Uterus (tissue), 4 donors: ENCODE results near the gene SH2D4B. TPM values are rescaled to one million over a fixed set of nuclear protein-coding genes. Genes with fewer than 3 reads are reported as not detected.

ENCODE experiments used
- DNase-seq, 2 donors: peaks; one replicate each; pipeline ENCODE4 v3.0.0-alpha.2; 2019 to 2020
- H3K27ac ChIP-seq, 2 donors: fragments of 200-600 bp; sonication (generic); 1 replicate in 1 of 2; 2 replicates in 1 of 2; pipeline ENCODE4 v1.5.1; 2016 to 2018
- H3K27me3 ChIP-seq, 2 donors: fragments of 200-600 bp; sonication (generic); one replicate each; pipeline ENCODE4 v1.5.1; 2018 to 2019; ENCODE audit warnings: control low read depth in 1 of 2
- H3K36me3 ChIP-seq, 2 donors: fragments of 200-600 bp; sonication (generic); one replicate each; pipeline ENCODE4 v1.5.1; 2019; ENCODE audit warnings: control low read depth in 1 of 2
- H3K4me1 ChIP-seq, 2 donors: fragments of 200-600 bp; sonication (generic); one replicate each; pipeline ENCODE4 v1.5.1; 2018 to 2019; ENCODE audit warnings: control low read depth in 1 of 2
- H3K4me3 ChIP-seq, 2 donors: fragments of 200-600 bp; sonication (generic); 1 replicate in 1 of 2; 2 replicates in 1 of 2; pipeline ENCODE4 v1.5.1; 2018 to 2019; ENCODE audit warnings: mild to moderate bottlenecking in 1 of 2
- H3K9me3 ChIP-seq, 2 donors: fragments of 200-600 bp; sonication (generic); one replicate each; pipeline ENCODE4 v1.5.1; 2019; ENCODE audit warnings: control low read depth in 1 of 2
- POLR2A ChIP-seq, 2 donors: fragments of 450-650 bp; IDR thresholded peaks; one replicate each; pipeline ENCODE4 v1.6.1; 2016; ENCODE audit warnings: antibody characterized with exemption in 2 of 2, mild to moderate bottlenecking in 1 of 2, moderate library complexity in 1 of 2
- intact Hi-C: fragments of 100-400 bp; cut with DNase I; formaldehyde crosslinking; loops from one replicate; pipeline ENCODE4 v1.15.1; 2023; ENCODE audit warnings: low total_unique reads
- total RNA-seq, 4 donors: library from RNA; depleted of rRNA in 3 of 4; stranded (reverse); fragments of >200 nt in 3 of 4; gene quantifications; one replicate each; pipeline versions ENCODE4 v1.1.0 to v1.2.4, GENCODE V29; 2014 to 2023
- TF ChIP-seq, protein P1 (sequence below), 4 experiments: fragments of 200-600 bp in 2 of 4; fragments of 450-650 bp in 2 of 4; sonication (generic) in 2 of 4; IDR thresholded peaks; one replicate each; pipeline ENCODE4 v1.5.1; 2016 to 2019; ENCODE audit warnings: antibody characterized with exemption in 4 of 4, mild to moderate bottlenecking in 2 of 4, moderate library complexity in 1 of 4
- donor health status: DM: yes; HTN: yes; CAD: no.

Gene SH2D4B
- total RNA-seq, 4 donors from 2014 or later: 0.40 to 1.4 TPM; not detected in 2

DNA sequence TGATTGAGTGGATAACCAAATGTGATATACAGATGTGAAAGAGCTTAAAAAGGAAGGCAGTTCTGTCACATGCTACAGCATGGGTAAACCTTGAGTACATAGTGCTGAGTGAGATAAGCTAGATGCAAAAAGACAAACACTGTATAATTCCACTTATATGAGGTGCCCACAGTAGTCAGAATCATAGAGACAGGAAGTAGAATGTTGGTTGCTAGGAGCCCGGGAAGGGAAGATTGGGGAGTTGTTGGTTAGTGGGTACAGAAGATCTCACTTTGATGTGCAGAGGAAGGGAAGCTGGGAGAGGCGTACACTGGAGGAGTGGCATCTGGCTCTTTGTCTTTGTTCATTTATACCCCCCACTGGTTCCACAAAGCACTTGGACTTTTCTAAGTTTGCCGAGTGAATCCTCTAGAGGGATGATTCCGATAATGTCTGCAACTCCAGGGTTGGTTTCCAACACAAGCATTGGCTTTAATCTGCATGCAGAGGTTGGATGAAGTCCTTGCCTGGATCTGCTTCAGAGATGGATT lies 44.1 kb upstream of the SH2D4B start:
- DNase-seq: no peak
- TF ChIP-seq POLR2A (IDR thresholded peaks at IDR 0.05): no peak
- TF ChIP-seq, protein P1, sequence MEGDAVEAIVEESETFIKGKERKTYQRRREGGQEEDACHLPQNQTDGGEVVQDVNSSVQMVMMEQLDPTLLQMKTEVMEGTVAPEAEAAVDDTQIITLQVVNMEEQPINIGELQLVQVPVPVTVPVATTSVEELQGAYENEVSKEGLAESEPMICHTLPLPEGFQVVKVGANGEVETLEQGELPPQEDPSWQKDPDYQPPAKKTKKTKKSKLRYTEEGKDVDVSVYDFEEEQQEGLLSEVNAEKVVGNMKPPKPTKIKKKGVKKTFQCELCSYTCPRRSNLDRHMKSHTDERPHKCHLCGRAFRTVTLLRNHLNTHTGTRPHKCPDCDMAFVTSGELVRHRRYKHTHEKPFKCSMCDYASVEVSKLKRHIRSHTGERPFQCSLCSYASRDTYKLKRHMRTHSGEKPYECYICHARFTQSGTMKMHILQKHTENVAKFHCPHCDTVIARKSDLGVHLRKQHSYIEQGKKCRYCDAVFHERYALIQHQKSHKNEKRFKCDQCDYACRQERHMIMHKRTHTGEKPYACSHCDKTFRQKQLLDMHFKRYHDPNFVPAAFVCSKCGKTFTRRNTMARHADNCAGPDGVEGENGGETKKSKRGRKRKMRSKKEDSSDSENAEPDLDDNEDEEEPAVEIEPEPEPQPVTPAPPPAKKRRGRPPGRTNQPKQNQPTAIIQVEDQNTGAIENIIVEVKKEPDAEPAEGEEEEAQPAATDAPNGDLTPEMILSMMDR (IDR thresholded peaks at IDR 0.05): no peak
- peaks cover 3 to 6% of the 10 kb centered on the region in 2 donors for H3K4me1 ChIP-seq
- H3K9me3 ChIP-seq: no peaks in the 10 kb centered on the region
- no peak overlapping the region for H3K4me3 ChIP-seq
- H3K27me3 ChIP-seq: no peaks in the 10 kb centered on the region
- no peaks in the 10 kb centered on the region for H3K36me3 ChIP-seq
- intact Hi-C loops: no loop called here
- H3K27ac ChIP-seq: peak overlapping the region in 1 of 2 donors; percentile 9

DNA sequence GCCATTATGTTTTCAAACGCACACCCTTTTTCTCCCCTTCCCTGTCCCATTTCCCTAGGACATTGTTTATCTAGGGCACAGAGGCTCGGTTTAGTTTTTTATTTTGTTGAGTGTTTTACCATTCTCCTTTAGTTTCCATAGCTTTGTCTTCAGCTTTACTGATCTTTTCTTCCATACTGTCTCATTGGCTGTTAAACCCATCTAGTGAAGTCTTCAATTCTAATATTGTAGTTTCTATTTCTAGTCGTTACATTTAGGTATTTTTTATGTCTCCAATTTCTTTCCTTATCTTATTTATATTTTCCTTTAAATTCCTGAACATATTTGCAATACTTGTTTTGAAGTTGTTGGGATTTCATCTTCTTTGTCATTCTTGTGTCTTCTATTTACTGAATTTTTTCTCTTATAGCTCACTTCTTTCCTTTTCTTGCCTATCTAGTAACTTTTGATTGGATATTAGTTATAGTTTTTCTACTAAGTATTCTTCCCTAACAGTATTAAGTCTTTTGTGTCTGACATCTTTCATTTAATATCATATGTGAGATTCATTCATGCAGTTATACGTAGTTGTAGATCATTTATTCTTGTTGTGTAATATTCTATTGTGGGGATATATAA lies 41.0 kb upstream of the SH2D4B start:
- Histone ChIP-seq H3K36me3 (no peaks in the 10 kb centered on the region), H3K4me1 (peaks cover 16 to 20% of the 10 kb centered on the region in 2 donors)
- DNase-seq: no peak

DNA sequence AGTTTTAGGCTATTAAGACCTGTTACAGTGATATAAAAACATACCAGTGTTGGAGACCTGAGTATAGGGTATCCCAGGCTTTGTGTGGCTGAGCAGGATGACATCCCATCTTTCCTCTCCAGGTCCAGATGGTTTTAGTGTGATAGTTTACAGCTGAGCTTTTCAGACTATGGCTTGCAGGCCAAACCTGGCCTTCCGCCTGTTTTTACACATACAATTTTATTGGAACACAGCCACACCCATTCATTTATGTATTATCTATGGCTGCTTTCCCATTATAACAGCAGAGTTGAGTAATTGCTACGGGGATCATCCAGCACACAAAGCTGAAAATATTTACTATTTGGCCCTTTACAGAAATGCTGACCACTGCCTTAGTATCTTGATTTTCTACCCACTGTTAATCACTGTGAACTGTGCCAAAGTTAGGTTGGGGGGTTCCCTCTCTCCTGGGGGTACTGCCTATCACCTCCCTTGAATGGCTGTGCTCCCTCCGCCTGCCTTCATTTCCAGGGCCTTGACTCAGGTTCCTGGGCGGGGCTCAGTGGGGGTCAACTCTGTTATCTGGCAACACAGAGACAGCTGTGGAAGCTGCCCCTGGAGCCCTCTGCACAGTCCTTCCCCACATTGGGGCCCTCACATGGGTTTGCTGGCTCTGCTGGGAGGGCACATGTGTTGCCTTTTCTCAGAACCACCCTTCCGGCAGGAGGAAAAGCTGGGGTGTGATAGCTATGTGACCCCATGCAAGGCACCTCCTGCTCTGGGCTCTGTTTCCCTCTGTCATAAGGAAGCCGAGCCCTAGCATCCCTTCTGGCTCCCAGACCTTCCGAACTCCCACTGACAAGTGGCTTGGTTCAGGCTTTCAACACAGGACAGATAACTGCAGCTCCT lies 40.3 kb upstream of the SH2D4B start:
- no peaks in the 10 kb centered on the region for H3K27me3 ChIP-seq
- intact Hi-C loops: no loop called here
- DNase-seq: peak; percentile 38 to 69
- no peak overlapping the region for H3K4me3 ChIP-seq
- H3K36me3 ChIP-seq: no peaks in the 10 kb centered on the region
- H3K4me1 ChIP-seq: peaks cover 16 to 20% of the 10 kb centered on the region in 2 donors
- no peaks in the 10 kb centered on the region for H3K9me3 ChIP-seq
- peak overlapping the region; percentile 73 to 83 for H3K27ac ChIP-seq
- TF ChIP-seq, protein P1 (IDR thresholded peaks at IDR 0.05): no peak
- no peak for TF ChIP-seq POLR2A (IDR thresholded peaks at IDR 0.05)

More for the DNA sequence above, 41.0 kb upstream of the SH2D4B start:
- no peaks in the 10 kb centered on the region for H3K9me3 ChIP-seq
- no peak overlapping the region for H3K4me3 ChIP-seq
- intact Hi-C loops: no loop called here
- no peaks in the 10 kb centered on the region for H3K27me3 ChIP-seq
- TF ChIP-seq, protein P1 (IDR thresholded peaks at IDR 0.05): no peak
- TF ChIP-seq POLR2A (IDR thresholded peaks at IDR 0.05): no peak
- H3K27ac ChIP-seq: peak overlapping the region; percentile 73 to 83

DNA sequence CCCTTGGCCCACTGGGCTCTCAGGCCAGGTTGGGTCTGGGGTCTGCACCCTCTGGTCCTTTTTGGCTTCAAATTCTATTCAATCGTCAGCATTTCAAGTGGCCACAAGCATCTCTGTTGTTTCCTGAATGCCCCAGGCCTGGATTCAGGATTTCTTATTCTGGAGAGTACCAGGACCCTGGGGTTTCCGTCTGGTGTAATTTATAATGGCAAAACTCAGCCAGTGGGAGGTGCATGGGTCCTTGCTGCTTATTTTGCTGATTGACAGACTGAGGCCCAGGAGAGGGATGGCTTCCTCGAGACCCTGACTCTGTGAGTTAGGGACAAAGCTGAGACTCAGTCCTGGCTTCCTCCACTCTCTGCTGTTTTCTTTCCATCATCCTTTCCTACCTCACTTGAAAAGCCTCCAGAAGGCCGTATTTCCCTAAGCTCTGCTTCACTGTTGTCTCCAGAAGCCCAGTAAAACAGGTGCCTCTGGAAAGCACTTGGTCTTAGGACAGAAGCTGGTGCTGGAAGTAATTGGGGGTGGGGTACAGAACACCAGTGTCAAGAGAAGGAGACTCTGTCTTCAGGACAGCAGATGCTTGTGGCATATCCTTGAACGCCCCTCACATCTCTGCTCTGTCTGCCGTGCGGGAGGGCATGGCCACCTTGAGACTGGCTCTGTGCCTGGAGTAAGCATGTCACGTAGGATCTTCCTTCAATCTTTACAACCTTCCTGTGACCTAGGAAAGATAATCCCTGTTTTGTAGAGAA lies 39.4 kb upstream of the SH2D4B start:
- Histone ChIP-seq H3K36me3 (no peaks in the 10 kb centered on the region), H3K4me1 (peaks cover 16 to 17% of the 10 kb centered on the region in 2 donors), H3K4me3 (no peak overlapping the region), H3K27me3 (no peaks in the 10 kb centered on the region), H3K9me3 (no peaks in the 10 kb centered on the region), H3K27ac (peak overlapping the region; percentile 73 to 83)
- TF ChIP-seq, protein P1 (IDR thresholded peaks at IDR 0.05): no peak
- no peak for TF ChIP-seq POLR2A (IDR thresholded peaks at IDR 0.05)
- intact Hi-C loops: no loop called here
- no peak for DNase-seq
